ENCODE results near the gene PDE10A.

GRCh38 chr6:165600606-165601005, 62.4 kb downstream of the PDE10A start:
- TF ChIP-seq, protein P1, sequence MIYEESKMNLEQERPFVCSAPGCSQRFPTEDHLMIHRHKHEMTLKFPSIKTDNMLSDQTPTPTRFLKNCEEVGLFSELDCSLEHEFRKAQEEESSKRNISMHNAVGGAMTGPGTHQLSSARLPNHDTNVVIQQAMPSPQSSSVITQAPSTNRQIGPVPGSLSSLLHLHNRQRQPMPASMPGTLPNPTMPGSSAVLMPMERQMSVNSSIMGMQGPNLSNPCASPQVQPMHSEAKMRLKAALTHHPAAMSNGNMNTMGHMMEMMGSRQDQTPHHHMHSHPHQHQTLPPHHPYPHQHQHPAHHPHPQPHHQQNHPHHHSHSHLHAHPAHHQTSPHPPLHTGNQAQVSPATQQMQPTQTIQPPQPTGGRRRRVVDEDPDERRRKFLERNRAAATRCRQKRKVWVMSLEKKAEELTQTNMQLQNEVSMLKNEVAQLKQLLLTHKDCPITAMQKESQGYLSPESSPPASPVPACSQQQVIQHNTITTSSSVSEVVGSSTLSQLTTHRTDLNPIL (CRISPR knock-in tag; IDR thresholded peaks at IDR 0.05; ENCODE audit: low read depth) = no peak
- TF ChIP-seq ESRRG (CRISPR knock-in tag; IDR thresholded peaks at IDR 0.05) (no peak), TOX (CRISPR knock-in tag; IDR thresholded peaks at IDR 0.05; ENCODE audit: borderline replicate concordance) (no peak)

Data from SK-N-SH treated with all-trans-retinoic acid at 6 μM for 48 hours (cell line).